GM23338 (cell line): Measurements from ENCODE around the gene ARSB. TPM values are rescaled to one million over a fixed set of nuclear protein-coding genes. Genes with fewer than 3 reads are reported as not detected.

Experiments used
- ATAC-seq: fragments of 200-7000 bp; cut with Tn5 transposase; 3 replicates; pipeline ENCODE4 v1.9.1; 2020
- DNase-seq: peaks from one replicate; pipeline ENCODE4 v3.0.0-alpha.2; 2015; ENCODE audit warnings: low spot score
- H2AFZ ChIP-seq: fragments of 200-600 bp; sonication (generic); 2 replicates; pipeline ENCODE4 v1.8.0; 2016; ENCODE audit warnings: antibody characterized with exemption, mild to moderate bottlenecking, moderate library complexity
- H3F3A ChIP-seq: fragments of 200-600 bp; sonication (generic); replicated peaks from 2 replicates; pipeline ENCODE4 v1.8.0; 2017; ENCODE audit warnings: antibody characterized with exemption, mixed run types, low read depth
- H3K27ac ChIP-seq: fragments of 200-600 bp; sonication (generic); 2 replicates; pipeline ENCODE4 v1.6.1; 2016; ENCODE audit warnings: low read depth
- H3K27me3 ChIP-seq: fragments of 200-600 bp; sonication (generic); 2 replicates; pipeline ENCODE4 v1.8.0; 2016; ENCODE audit warnings: mild to moderate bottlenecking, mixed run types, moderate library complexity; ENCODE audit not compliant: insufficient read depth
- H3K36me3 ChIP-seq: fragments of 200-600 bp; sonication (generic); 2 replicates; pipeline ENCODE4 v1.8.0; 2016; ENCODE audit warnings: mild to moderate bottlenecking; ENCODE audit not compliant: insufficient read depth
- H3K4me1 ChIP-seq: fragments of 200-600 bp; sonication (generic); 2 replicates; pipeline ENCODE4 v1.8.0; 2016; ENCODE audit warnings: mild to moderate bottlenecking, moderate library complexity; ENCODE audit not compliant: insufficient read depth
- H3K4me2 ChIP-seq: fragments of 200-600 bp; sonication (generic); 2 replicates; pipeline ENCODE4 v1.7.1; 2017; ENCODE audit warnings: mixed run types
- H3K4me3 ChIP-seq: fragments of 200-600 bp; sonication (generic); 2 replicates; pipeline ENCODE4 v1.6.1; 2016; ENCODE audit warnings: mixed run types
- H3K79me2 ChIP-seq: fragments of 200-600 bp; sonication (generic); replicated peaks from 2 replicates; pipeline ENCODE4 v1.8.0; 2017; ENCODE audit warnings: mild to moderate bottlenecking; ENCODE audit not compliant: insufficient read depth
- H3K9me2 ChIP-seq: fragments of 200-600 bp; sonication (generic); 2 replicates; pipeline ENCODE4 v1.8.0; 2017; ENCODE audit not compliant: insufficient read depth
- H4K20me1 ChIP-seq: fragments of 200-600 bp; sonication (generic); replicated peaks from 2 replicates; pipeline ENCODE4 v1.8.0; 2017; ENCODE audit warnings: mild to moderate bottlenecking; ENCODE audit not compliant: insufficient read depth
- H3K27ac Mint-ChIP-seq: 2 replicates; pipeline ENCODE4 v1.8.0; 2020; ENCODE audit warnings: inconsistent platforms, mild to moderate bottlenecking, moderate library complexity, mixed read lengths
- H3K27me3 Mint-ChIP-seq: 3 replicates; pipeline ENCODE4 v1.8.0; 2022; ENCODE audit warnings: low read depth, mild to moderate bottlenecking, moderate library complexity, mixed read lengths, inconsistent platforms; ENCODE audit not compliant: insufficient read depth, poor library complexity
- H3K36me3 Mint-ChIP-seq: 3 replicates; pipeline ENCODE4 v1.8.0; 2021; ENCODE audit warnings: low read depth, mild to moderate bottlenecking, inconsistent platforms, moderate library complexity, mixed read lengths
- H3K4me1 Mint-ChIP-seq: 3 replicates; pipeline ENCODE4 v1.8.0; 2020; ENCODE audit warnings: mild to moderate bottlenecking, inconsistent platforms, mixed read lengths
- H3K4me3 Mint-ChIP-seq: 3 replicates; pipeline ENCODE4 v1.8.0; 2021; ENCODE audit warnings: moderate library complexity, mild to moderate bottlenecking, inconsistent platforms, mixed read lengths
- H3K9me3 Mint-ChIP-seq: 3 replicates; pipeline ENCODE4 v1.8.0; 2020; ENCODE audit warnings: moderate library complexity, mild to moderate bottlenecking, inconsistent platforms, mixed read lengths
- CREB1 ChIP-seq: fragments of 250-450 bp; sonication (Bioruptor Pico); IDR thresholded peaks from 2 replicates; pipeline ENCODE4 v1.5.0; 2020; ENCODE audit warnings: low read depth, mild to moderate bottlenecking, moderate library complexity
- EZH2 ChIP-seq: fragments of 200-600 bp; sonication (generic); IDR thresholded peaks from one replicate; pipeline ENCODE4 v1.8.0; 2017; ENCODE audit warnings: antibody characterized with exemption, mild to moderate bottlenecking, low read depth; ENCODE audit not compliant: unreplicated experiment
- JUNB ChIP-seq: IDR thresholded peaks from one replicate; pipeline ENCODE4 v1.6.1; 2016; ENCODE audit warnings: antibody characterized with exemption; ENCODE audit not compliant: unreplicated experiment
- NANOG ChIP-seq: IDR thresholded peaks from 2 replicates; pipeline ENCODE4 v1.6.1; 2016; ENCODE audit warnings: antibody characterized with exemption, borderline replicate concordance
- POLR2AphosphoS5 ChIP-seq: IDR thresholded peaks from 2 replicates; pipeline ENCODE4 v1.6.1; 2016; ENCODE audit warnings: antibody characterized with exemption, low read depth
- polyA plus RNA-seq: library from polyadenylated mRNA; unstranded; fragments of >200 nt; fragmentation: Nextera tagmentation; extraction: Ambion mirVana; gene quantifications from 2 replicates; pipeline ENCODE4 v1.2.1, GENCODE V29; 2016
- total RNA-seq: library from RNA; depleted of rRNA; stranded (reverse); fragments of >200 nt; shearing (Covaris generic); gene quantifications from 2 replicates; pipeline ENCODE4 v1.2.3, GENCODE V29; 2014
- TF ChIP-seq, protein P1 (sequence below), 2 experiments: fragments of 200-600 bp in 1 of 2; sonication (generic) in 1 of 2; conservative IDR thresholded peaks; 2 replicates each; pipeline versions ENCODE4 v1.5.1 to v1.6.1; 2016 to 2017; ENCODE audit warnings: antibody characterized with exemption in 2 of 2, low read depth in 2 of 2, mild to moderate bottlenecking in 2 of 2, moderate library complexity in 1 of 2
- TF ChIP-seq, protein P2 (sequence below): IDR thresholded peaks from 2 replicates; pipeline ENCODE4 v1.6.1; 2016; ENCODE audit warnings: antibody characterized with exemption
- TF ChIP-seq, protein P3 (sequence below): fragments of 250-450 bp; sonication (Bioruptor Pico); IDR thresholded peaks from 2 replicates; pipeline ENCODE4 v1.5.0; 2020; ENCODE audit warnings: mild to moderate bottlenecking, moderate library complexity

ARSB gene
- total and polyA plus RNA-seq, 2 experiments from 2014 or later, result 7.4 to 24.6 TPM

DNA sequence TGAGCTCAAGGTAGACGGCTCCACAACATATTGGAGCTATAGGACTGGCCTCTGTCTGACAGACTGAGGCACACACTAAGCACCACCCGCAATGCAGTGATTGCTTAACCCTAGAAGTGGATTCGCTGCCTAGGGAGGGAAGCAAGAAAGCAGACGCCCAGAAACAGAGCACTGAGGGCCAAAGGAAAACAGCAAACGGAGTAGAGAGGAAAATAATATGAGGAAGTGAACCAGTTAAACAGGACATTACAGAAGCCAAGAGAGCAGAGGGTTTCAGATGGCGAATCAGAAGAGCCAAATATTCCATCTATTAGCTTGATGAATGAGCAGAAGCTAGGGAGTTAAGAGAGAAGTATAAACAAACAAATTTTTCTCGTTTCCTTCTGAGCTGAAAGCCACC lies 197.3 kb downstream of the ARSB start (continued):
- TF ChIP-seq, protein P1, sequence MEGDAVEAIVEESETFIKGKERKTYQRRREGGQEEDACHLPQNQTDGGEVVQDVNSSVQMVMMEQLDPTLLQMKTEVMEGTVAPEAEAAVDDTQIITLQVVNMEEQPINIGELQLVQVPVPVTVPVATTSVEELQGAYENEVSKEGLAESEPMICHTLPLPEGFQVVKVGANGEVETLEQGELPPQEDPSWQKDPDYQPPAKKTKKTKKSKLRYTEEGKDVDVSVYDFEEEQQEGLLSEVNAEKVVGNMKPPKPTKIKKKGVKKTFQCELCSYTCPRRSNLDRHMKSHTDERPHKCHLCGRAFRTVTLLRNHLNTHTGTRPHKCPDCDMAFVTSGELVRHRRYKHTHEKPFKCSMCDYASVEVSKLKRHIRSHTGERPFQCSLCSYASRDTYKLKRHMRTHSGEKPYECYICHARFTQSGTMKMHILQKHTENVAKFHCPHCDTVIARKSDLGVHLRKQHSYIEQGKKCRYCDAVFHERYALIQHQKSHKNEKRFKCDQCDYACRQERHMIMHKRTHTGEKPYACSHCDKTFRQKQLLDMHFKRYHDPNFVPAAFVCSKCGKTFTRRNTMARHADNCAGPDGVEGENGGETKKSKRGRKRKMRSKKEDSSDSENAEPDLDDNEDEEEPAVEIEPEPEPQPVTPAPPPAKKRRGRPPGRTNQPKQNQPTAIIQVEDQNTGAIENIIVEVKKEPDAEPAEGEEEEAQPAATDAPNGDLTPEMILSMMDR (conservative IDR thresholded peaks at IDR 0.05; ENCODE audit: low read depth in 2 of 2), result no peak
- TF ChIP-seq, protein P2, sequence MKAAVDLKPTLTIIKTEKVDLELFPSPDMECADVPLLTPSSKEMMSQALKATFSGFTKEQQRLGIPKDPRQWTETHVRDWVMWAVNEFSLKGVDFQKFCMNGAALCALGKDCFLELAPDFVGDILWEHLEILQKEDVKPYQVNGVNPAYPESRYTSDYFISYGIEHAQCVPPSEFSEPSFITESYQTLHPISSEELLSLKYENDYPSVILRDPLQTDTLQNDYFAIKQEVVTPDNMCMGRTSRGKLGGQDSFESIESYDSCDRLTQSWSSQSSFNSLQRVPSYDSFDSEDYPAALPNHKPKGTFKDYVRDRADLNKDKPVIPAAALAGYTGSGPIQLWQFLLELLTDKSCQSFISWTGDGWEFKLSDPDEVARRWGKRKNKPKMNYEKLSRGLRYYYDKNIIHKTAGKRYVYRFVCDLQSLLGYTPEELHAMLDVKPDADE, result no peak

DNA sequence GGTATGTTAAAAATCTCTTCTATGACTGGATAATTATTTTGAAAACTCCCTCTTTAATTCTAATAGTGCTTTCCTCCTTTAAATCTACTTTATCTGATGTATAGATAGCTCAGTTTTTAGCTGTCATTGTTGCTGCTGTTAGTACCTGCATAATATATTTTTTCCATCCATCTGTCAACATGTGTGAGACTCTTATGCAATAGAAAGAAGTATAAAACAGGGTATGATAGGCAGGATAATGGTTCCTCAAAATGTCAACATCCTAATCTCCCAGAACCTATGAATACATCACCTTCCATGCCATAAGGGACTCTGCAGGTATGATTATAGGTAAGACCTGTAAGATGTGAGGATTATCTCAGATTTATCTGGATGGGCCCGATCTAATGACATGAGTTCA lies 199.7 kb downstream of the ARSB start:
- H3K9me3 Mint-ChIP-seq, result no peaks in the 10 kb centered on the region
- H3K36me3 ChIP-seq, result no peaks in the 10 kb centered on the region
- ATAC-seq, result no peak
- H3K79me2 ChIP-seq, result no peaks in the 10 kb centered on the region
- no peaks in the 10 kb centered on the region for H3F3A ChIP-seq
- H3K9me2 ChIP-seq, result 0 out of 2 replicates have a peak, but pooled peaks cover 2% of the 10 kb centered on the region
- H3K27ac Mint-ChIP-seq, result no peak overlapping the region
- H3K4me1 Mint-ChIP-seq, result no peaks in the 10 kb centered on the region
- no peaks in the 10 kb centered on the region for H3K36me3 Mint-ChIP-seq
- H3K4me2 ChIP-seq, result no peak overlapping the region
- no peak overlapping the region for H2AFZ ChIP-seq
- no peaks in the 10 kb centered on the region for H3K27me3 ChIP-seq
- H3K4me1 ChIP-seq, result no peaks in the 10 kb centered on the region
- no peak overlapping the region for H3K4me3 Mint-ChIP-seq
- H3K27ac ChIP-seq, result no peak overlapping the region
- no peak overlapping the region for H3K4me3 ChIP-seq
- no peak for DNase-seq
- no peaks in the 10 kb centered on the region for H3K27me3 Mint-ChIP-seq
- no peaks in the 10 kb centered on the region for H4K20me1 ChIP-seq
- TF ChIP-seq, protein P2, result no peak
- TF ChIP-seq, protein P1 (conservative IDR thresholded peaks at IDR 0.05; ENCODE audit: low read depth in 2 of 2), result no peak
- TF ChIP-seq JUNB (no peak), EZH2 (no peak), POLR2AphosphoS5 (no peak), NANOG (no peak), CREB1 (CRISPR knock-in tag) (no peak)
- TF ChIP-seq, protein P3, sequence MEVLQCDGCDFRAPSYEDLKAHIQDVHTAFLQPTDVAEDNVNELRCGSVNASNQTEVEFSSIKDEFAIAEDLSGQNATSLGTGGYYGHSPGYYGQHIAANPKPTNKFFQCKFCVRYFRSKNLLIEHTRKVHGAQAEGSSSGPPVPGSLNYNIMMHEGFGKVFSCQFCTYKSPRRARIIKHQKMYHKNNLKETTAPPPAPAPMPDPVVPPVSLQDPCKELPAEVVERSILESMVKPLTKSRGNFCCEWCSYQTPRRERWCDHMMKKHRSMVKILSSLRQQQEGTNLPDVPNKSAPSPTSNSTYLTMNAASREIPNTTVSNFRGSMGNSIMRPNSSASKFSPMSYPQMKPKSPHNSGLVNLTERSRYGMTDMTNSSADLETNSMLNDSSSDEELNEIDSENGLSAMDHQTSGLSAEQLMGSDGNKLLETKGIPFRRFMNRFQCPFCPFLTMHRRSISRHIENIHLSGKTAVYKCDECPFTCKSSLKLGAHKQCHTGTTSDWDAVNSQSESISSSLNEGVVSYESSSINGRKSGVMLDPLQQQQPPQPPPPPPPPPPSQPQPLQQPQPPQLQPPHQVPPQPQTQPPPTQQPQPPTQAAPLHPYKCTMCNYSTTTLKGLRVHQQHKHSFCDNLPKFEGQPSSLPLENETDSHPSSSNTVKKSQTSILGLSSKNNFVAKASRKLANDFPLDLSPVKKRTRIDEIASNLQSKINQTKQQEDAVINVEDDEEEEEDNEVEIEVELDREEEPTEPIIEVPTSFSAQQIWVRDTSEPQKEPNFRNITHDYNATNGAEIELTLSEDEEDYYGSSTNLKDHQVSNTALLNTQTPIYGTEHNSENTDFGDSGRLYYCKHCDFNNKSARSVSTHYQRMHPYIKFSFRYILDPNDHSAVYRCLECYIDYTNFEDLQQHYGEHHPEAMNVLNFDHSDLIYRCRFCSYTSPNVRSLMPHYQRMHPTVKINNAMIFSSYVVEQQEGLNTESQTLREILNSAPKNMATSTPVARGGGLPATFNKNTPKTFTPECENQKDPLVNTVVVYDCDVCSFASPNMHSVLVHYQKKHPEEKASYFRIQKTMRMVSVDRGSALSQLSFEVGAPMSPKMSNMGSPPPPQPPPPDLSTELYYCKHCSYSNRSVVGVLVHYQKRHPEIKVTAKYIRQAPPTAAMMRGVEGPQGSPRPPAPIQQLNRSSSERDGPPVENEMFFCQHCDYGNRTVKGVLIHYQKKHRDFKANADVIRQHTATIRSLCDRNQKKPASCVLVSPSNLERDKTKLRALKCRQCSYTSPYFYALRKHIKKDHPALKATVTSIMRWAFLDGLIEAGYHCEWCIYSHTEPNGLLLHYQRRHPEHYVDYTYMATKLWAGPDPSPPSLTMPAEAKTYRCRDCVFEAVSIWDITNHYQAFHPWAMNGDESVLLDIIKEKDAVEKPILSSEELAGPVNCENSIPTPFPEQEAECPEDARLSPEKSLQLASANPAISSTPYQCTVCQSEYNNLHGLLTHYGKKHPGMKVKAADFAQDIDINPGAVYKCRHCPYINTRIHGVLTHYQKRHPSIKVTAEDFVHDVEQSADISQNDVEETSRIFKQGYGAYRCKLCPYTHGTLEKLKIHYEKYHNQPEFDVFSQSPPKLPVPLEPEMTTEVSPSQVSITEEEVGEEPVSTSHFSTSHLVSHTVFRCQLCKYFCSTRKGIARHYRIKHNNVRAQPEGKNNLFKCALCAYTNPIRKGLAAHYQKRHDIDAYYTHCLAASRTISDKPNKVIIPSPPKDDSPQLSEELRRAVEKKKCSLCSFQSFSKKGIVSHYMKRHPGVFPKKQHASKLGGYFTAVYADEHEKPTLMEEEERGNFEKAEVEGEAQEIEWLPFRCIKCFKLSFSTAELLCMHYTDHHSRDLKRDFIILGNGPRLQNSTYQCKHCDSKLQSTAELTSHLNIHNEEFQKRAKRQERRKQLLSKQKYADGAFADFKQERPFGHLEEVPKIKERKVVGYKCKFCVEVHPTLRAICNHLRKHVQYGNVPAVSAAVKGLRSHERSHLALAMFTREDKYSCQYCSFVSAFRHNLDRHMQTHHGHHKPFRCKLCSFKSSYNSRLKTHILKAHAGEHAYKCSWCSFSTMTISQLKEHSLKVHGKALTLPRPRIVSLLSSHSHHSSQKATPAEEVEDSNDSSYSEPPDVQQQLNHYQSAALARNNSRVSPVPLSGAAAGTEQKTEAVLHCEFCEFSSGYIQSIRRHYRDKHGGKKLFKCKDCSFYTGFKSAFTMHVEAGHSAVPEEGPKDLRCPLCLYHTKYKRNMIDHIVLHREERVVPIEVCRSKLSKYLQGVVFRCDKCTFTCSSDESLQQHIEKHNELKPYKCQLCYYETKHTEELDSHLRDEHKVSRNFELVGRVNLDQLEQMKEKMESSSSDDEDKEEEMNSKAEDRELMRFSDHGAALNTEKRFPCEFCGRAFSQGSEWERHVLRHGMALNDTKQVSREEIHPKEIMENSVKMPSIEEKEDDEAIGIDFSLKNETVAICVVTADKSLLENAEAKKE (CRISPR knock-in tag), result no peak
